Raji (cell line): ENCODE data around the gene PDE7B.

Source experiments
- POLR2A ChIP-seq: IDR thresholded peaks from 2 replicates; pipeline ENCODE4 v1.6.1; 2011; ENCODE audit warnings: low read depth, low read length, control low read depth; ENCODE audit not compliant: insufficient read depth

Gene PDE7B

DNA sequence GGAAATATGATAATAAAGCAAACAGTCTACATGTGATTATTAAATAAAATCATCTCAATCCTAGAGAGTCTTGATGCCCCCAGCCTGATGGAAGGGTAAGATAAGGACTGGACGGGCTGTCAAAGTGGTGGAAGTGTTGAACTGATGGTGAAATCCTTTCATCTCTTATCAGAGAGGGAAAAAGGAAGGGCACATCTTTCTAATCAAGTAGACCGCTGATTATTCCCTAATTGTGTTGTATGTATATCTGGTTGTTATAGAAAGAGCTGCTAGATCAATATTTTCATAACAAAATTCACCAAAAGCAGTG lies 184.5 kb downstream of the PDE7B start:
- TF ChIP-seq POLR2A: no peak

DNA sequence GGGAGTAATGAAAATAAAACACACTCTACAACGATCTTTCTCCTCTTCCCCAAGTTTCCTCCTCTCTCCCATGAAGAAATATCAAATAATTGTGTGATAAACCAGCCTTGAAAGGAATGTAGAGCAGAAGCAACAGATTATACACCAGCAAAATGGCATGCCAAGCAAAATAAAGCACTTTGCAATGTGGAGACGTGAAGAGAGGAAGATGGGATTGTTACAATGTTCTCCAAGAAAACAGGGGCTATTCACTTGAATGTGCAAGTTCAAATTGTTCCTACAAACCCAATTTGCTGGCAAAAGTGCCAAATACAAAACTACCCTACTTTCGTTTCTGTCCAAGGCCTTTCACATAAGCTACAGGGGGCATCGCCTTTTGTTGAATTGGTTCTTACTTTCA lies 185.1 kb downstream of the PDE7B start:
- TF ChIP-seq POLR2A: no peak

DNA sequence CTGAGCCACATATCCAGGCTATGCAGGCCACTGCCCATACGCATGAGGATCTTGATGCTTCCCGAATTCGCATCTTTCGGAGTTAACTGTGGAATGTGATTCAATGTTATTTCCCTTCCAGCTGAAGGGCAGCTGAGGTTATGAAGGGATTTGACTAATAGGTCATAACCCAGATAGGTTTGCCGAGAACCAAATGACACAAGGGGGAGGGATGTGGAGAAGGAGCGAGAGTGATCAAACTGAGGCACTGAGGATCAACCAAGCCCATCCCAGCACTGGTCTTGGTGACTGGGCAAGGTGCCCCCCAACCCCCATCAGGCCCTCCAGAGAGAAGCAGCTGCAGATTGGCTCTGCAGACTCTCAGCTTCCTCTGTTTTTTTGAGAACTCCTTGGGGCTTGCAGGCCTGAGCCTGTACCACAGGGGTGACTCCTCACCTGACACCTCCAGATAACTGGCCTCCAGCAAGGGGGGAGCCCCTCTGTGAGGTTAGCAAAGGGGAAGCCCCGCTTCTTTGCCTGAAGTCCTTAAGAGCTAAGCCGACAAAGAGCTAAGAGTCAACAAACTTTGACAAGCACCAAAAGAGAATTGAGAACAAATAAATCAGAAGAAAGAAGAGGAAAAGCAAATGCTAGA lies 185.9 kb downstream of the PDE7B start:
- no peak for TF ChIP-seq POLR2A

DNA sequence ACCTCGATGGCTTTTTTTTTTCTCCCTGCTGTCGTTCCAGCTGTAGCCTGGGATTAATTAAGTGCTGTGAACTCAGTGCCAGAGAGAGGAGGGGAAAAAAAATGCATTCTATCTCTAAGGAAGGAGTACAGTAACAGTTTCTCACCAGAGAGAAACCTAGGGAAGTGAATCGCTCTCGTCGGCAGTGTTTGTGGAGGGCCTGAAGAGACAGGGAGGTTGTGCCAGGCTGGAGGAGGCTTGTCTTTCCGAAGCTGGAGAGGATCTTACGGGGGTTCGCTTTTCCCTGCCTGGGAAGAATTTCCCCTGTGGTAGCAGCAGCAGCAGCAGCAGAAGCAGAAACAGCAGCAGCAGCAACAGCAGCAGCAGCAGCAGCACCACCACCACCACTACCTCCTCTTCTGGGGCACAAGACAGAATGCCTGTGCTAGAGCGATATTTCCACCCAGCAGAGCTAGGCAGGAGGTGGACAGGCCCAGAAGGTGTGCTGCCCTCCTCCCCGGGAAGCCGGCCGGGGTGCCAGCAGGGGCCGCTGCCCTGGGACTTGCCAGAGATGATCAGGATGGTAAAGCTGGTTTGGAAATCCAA lies 186.5 kb downstream of the PDE7B start:
- no peak for TF ChIP-seq POLR2A

DNA sequence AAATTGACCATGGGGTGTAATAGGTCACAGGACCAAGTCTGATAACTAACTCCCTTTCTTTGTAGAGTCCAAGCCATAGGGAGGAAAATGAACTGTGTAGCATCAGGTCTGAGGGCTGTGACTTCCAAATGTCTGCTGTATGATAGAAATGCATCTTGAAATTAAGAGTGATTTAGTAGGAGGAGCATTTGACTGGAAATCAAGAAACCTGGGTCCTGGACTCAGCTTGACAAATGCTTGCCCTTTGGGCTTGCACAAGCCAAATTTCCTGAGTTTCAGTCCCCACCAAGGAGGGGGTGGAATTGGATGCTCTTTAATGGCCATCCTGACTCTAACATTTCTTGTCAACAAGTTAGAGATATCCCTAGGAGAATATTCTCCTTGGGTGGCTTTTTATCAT lies 187.0 kb downstream of the PDE7B start:
- TF ChIP-seq POLR2A: no peak

DNA sequence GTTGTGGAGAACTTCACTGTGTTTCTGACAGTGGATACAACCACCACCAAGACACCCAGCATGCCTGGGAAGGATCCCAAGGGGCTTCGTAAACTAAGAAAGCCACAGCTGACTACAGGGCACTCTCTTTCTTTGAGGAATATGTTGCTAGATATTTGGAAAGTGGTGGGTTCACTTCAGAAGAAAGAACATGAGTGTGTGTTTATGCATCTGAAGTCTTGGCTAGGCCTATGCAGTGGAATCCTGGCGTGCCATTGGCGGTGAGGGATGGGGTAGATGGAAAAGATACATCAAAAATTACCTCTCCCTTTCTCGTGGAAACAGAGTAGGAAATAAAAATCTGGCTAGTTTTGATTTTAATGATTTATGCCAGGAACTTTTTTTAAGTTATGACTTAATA lies 187.7 kb downstream of the PDE7B start:
- no peak for TF ChIP-seq POLR2A

DNA sequence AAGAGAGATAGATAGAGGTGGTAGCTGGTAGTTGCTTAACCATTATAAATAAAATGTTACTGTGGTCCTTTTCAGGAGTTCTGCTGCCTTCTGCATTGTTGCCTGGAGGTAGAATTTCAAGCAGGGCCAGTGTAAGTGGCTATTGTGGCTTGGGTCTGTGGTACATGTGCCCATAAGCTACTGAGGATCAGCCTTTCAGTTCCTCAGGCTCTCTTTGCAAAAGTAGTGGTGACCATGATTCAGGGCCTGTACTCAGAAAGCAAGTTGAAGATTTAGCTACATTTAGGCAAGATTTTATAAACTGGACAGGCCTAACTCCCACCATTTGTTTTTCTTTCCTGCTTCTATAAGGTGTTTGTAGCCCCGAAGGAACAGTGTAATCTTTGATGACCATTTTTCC lies 199.0 kb downstream of the PDE7B start:
- TF ChIP-seq POLR2A: no peak

DNA sequence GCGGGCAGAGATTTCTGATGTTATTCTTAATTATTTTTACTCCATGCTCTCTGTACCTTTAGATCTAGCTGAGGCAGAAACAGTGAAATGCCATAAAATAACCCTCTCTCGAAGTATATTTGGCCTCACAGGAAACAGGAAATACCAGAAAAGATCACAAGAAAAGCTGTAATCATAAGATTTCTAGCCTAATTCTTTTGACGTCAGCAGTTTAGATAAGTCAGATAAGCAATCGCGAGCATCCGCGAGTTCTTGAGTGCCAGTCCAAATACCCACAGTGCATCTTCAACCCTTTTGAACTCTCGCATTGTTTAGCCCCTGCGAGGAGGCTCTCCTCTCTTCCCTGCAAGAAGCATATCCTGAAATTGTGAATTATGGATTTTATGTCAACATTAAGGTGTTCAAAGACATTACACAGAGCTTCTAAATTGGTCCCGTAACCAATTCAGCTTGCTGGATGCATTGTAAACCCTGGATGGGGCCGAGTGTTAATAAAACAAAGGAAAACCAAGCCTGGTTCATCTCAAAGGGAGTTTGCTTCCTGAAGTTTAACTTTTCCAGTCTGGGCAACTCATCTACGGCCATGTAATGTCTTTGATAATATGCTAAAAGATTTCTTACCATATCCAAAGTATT lies 199.8 kb downstream of the PDE7B start:
- no peak for TF ChIP-seq POLR2A

DNA sequence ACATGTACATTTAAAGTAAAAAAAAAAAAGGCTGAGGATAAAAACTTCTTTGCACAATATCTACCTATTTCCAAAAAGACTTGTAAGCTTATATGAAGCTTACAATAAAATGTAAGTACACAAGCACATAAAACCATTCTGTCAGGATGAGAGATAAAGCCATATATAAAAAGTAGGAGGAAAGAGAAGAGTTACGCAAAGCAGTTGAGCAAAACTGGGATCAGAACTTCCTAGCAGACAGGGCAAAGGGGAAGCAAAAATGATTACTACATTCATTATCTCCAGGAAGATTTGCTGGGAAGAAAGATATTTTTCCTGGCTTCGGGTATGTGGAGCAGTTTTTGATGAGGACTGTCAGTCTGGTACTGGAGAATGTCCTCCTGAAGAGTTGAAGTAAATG lies 200.5 kb downstream of the PDE7B start:
- TF ChIP-seq POLR2A: no peak

DNA sequence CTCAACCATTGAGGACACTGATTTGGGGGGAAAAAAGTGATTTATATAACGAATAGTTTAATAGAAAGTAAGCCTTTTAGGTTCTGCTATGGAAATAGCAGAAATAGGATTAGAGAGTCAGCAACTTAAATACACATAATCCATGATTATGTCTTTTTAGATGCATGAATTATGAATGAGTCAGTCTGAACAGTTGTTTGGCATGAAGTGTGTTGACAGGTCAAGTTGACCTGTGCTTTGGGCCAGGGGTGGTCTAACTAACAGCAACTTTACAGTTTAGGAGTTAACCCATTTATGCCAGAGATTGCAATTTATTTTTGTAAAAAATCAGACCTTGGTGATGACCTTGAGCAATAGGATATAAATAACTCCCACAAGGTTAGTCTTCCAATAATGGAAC lies 207.4 kb downstream of the PDE7B start:
- TF ChIP-seq POLR2A: no peak

DNA sequence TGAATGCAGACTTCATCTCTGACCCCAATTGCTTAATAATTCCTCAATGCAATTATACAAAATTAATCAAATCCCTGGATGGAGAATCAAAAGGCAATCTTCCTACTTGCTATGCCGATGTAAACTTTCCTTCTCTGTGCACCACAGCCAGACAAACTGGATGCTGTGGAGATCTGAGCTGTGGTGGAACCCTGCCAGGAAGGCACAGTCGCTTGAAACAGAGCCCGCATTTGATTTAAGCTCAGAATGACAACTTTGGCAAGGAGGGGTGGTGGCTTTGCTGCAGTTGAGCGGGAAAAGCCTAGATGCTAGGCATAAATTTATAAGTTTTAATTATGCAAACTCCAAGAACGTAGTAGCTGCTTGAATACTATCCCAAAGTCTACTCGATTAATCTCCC lies 207.8 kb downstream of the PDE7B start:
- no peak for TF ChIP-seq POLR2A

DNA sequence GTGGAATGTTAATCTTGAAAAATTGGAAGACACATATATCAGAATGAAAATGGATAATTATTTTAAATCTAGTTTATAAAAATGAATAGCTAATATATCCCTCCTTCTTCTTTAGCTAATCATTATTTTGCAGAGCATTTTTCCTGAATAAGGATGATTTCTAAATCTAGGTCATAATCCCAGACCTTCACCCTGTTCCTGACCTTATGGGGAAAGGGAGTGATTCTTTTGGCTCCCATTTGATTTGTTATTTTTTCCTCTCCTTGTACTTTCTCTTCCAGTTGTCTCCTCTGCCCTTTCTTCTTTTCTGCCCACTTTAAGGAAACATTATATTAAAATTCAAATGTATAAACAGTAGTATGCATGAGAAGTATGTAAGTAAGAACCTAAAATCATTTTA lies 208.6 kb downstream of the PDE7B start:
- no peak for TF ChIP-seq POLR2A

DNA sequence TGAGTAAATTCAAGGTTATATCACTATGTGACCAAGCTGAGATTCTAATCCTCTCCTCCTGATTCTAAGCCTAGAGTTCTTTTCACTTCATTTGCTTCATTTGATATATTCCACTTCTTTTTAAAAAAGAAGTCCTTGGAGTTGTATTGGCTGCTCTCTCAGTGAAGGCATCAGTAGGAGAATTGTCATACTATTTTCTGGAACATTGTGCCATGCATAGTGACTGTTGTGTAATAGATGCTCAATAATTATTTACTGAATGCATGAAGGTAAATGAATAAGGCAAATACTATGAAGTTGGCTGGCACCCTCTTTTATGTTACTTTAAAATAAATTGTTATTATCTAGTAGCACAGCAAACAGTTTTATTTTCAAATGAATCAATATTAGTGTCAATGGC lies 209.3 kb downstream of the PDE7B start:
- no peak for TF ChIP-seq POLR2A

DNA sequence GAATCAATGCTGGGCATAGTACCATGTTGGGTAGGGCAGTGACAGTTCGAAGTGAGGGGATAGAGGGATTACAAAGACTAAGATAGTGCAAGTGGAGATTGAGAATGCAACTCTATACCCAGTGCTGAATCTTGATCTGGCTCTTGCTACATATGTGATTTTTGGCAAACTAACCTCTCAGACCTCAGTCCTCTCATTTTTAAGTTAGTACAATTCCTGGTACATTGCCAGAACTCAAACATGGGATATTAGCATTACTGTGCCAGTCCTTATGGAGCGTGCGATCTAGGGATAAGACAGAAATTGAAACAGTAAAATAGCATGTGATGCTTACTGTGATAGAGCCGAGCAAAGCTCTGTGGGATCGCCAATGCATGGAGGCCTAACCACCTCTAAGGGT lies 210.2 kb downstream of the PDE7B start:
- no peak for TF ChIP-seq POLR2A

DNA sequence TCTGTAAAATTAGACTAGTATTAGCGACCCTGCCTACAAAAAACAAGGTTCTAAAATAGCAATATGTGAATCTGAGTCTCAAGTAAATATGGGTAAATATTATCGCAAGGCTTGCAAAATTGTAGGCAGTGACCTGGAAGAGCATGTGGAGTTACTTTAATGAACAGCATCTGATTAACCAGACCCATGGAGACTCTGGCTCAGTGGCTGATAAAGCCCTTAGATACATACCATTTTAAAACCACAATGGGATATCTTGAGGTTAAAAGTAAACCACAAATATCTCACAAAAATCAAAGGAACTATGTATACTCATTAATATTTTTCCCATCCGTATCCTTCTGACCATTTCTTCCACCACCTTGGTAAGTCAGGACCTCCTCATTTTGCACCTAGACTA lies 211.6 kb downstream of the PDE7B start:
- TF ChIP-seq POLR2A: no peak

DNA sequence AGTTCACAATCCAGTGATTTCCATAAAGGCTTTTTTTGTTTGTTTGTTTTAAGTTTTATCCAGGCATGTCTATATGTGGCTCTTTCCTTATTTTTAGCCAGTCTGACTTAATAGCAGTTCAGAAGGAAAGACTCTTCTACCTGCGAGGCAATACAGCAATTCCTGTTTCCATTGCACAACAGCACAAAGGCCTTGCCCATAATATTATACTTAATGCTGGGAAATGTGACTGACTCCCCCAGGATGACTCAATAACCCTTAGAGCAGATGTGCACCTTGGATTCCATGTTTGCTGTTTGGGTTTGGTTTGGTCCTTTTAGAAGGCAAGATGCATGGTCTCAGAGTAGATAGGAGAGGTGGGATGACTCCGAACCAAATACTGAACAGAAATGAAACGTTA lies 214.5 kb downstream of the PDE7B start:
- no peak for TF ChIP-seq POLR2A
